Adrenal gland (tissue), 12 donors: ENCODE measurements around the gene SYNPR. TPM values are rescaled to one million over a fixed set of nuclear protein-coding genes. Genes with fewer than 3 reads are reported as not detected.
A peak's percentile ranks its signal among the peaks of the same experiment; 100 is the strongest.

Experiments
- DNase-seq, 7 donors: peaks; one replicate each; pipeline ENCODE4 v3.0.0-alpha.2; 2019 to 2020
- H3K27ac ChIP-seq, 5 donors: fragments of 200-600 bp; sonication (generic) in 4 of 5; 1 replicate in 3 of 5; 2 replicates in 2 of 5; pipeline versions ENCODE4 v1.5.1 to v1.8.0; 2016 to 2020; ENCODE audit warnings: mild to moderate bottlenecking in 1 of 5
- H3K27me3 ChIP-seq: fragments of 200-600 bp; 2 replicates; pipeline ENCODE4 v1.8.0; 2021
- H3K36me3 ChIP-seq, 2 donors: fragments of 200-600 bp; replicated peaks in 1 of 2; 1 replicate in 1 of 2; 2 replicates in 1 of 2; pipeline versions ENCODE4 v1.5.1 to v1.8.0; 2018 to 2022
- H3K4me1 ChIP-seq, 2 donors: fragments of 200-600 bp; replicated peaks in 1 of 2; 1 replicate in 1 of 2; 2 replicates in 1 of 2; pipeline versions ENCODE4 v1.5.1 to v1.8.0; 2018 to 2021
- H3K4me3 ChIP-seq, 4 donors: fragments of 200-600 bp; sonication (generic) in 3 of 4; one replicate each; pipeline ENCODE4 v1.5.1; 2016 to 2018
- H3K9me3 ChIP-seq, 3 donors: fragments of 200-600 bp; sonication (generic) in 1 of 3; replicated peaks in 1 of 3; 1 replicate in 2 of 3; 2 replicates in 1 of 3; pipeline versions ENCODE4 v1.5.1 to v1.8.0; 2016 to 2021
- POLR2A ChIP-seq, 2 donors: fragments of 450-650 bp; IDR thresholded peaks; one replicate each; pipeline ENCODE4 v1.6.1; 2017; ENCODE audit warnings: antibody characterized with exemption in 2 of 2, mild to moderate bottlenecking in 2 of 2, moderate library complexity in 1 of 2
- WGBS, 4 donors: extraction: QIAGEN DNeasy Blood & Tissue Kit in 2 of 4; methylation state at CpG; one replicate each; pipeline versions ENCODE4 v1.1.5 to v1.1.7; 2013 to 2017; 5-methylcytosine and 5-hydroxymethylcytosine counted together
- intact Hi-C, 2 donors: fragments of 100-400 bp; cut with DNase I; formaldehyde crosslinking; loops; one replicate each; pipeline versions ENCODE4 v1.14.1 to v1.15.0; 2022 to 2023
- polyA plus RNA-seq, 3 donors: library from polyadenylated mRNA; stranded (reverse); fragments of 200-250 nt in 2 of 3; fragments of 350-450 nt in 1 of 3; fragmentation: Illumina TruSeq in 1 of 3; extraction: RNeasy Lipid Tissue Mini Kit (QIAGEN cat#74804) in 1 of 3; gene quantifications; one replicate each; pipeline ENCODE4 v1.2.3, GENCODE V29; 2013 to 2014
- total RNA-seq, 9 donors: library from RNA; depleted of rRNA in 4 of 9; stranded (reverse); fragments of >200 nt in 4 of 9; fragments of 120-200 nt in 1 of 9; fragmentation: NEBNext Ultra II Directional in 1 of 9; extraction: Animal tissue kit (Norgen Biotek cat#: 25700) in 1 of 9; gene quantifications; one replicate each; pipeline versions ENCODE4 v1.1.0 to v1.2.4, GENCODE V29; 2013 to 2023
- TF ChIP-seq, protein P1 (sequence below), 6 experiments: fragments of 450-650 bp in 4 of 6; fragments of 200-600 bp in 2 of 6; sonication (generic) in 1 of 6; IDR thresholded peaks; 1 replicate in 5 of 6; 2 replicates in 1 of 6; pipeline versions ENCODE4 v1.5.1 to v1.8.0; 2016 to 2021; ENCODE audit warnings: antibody characterized with exemption in 6 of 6, mild to moderate bottlenecking in 2 of 6, moderate library complexity in 1 of 6
- donor health status: healthy with polysubstance abuse.
- donor health status: Bipolar disorder and iron deficiency.
- donor health status: DM: yes; HTN: yes; CAD: no.
- donor health status: DM: no; HTN: no; CAD: no.
- donor health status: DM: no; HTN: no; CAD: no.
- donor health status: DM: yes; HTN: yes; CAD: no.

Gene SYNPR
- total and polyA plus RNA-seq, 12 donors: 0.03 to 1.4 (median 0.25) TPM; not detected in 7

DNA sequence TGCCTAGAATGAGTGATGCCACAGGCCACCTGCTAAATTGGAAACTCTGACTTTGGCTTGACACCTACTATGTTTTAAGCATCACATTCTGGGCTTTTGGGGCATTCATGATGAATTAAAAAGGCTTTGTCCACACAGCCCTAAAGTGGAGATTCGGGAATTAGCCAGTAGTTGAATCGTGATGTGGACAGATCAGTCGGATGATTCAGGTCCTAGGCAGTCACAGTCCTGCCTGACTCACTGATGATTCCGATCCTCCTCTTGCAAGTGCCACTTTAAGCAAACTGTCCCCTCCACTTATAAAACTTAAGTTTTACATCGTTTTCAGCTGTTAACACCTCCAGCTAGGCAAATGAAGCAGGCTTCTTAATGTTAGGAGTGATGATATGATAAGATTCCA is 75.3 kb downstream of the SYNPR start:
- DNase-seq: peak in 3 of 7 donors; percentile 19 to 40 (median 23)
- TF ChIP-seq, protein P1, sequence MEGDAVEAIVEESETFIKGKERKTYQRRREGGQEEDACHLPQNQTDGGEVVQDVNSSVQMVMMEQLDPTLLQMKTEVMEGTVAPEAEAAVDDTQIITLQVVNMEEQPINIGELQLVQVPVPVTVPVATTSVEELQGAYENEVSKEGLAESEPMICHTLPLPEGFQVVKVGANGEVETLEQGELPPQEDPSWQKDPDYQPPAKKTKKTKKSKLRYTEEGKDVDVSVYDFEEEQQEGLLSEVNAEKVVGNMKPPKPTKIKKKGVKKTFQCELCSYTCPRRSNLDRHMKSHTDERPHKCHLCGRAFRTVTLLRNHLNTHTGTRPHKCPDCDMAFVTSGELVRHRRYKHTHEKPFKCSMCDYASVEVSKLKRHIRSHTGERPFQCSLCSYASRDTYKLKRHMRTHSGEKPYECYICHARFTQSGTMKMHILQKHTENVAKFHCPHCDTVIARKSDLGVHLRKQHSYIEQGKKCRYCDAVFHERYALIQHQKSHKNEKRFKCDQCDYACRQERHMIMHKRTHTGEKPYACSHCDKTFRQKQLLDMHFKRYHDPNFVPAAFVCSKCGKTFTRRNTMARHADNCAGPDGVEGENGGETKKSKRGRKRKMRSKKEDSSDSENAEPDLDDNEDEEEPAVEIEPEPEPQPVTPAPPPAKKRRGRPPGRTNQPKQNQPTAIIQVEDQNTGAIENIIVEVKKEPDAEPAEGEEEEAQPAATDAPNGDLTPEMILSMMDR (IDR thresholded peaks at IDR 0.05): no peak
- TF ChIP-seq POLR2A (IDR thresholded peaks at IDR 0.05): no peak
- intact Hi-C loops: loop anchor here (5.0 kb wide), 2 partner anchors 464 to 644 kb away; partner anchors contain the start of gene C3orf49 (in 1 of the 2)
- H3K36me3 ChIP-seq: no peaks in the 10 kb centered on the region
- H3K9me3 ChIP-seq: no peaks in the 10 kb centered on the region
- H3K27ac ChIP-seq: no peak overlapping the region
- 23 to 57% (median 42%) methylated on average over 5 of the region's 5 CpGs for WGBS, 4 donors
- no peaks in the 10 kb centered on the region for H3K27me3 ChIP-seq
- H3K4me3 ChIP-seq: no peak overlapping the region
- H3K4me1 ChIP-seq: peaks cover 0 to 4% of the 10 kb centered on the region in 2 donors

DNA sequence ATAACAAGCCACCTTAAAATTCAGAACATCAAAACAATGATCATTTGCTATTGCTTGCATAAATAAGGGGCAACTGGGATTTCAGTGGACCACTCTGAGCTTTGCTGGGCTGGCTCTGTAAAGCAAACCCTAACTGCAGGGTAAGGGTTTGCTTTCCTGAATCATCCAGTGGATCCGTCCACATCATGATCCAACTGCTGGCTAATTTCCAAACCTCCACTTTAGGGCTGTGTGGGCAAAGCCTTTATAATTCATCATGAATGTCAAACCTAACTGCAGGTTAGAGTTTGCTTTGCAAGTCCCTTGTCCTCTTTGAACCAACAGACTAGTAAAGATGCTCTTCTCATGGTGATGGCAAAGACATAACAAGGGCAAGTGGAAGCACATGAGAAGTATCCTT is 76.1 kb downstream of the SYNPR start:
- TF ChIP-seq, protein P1 (IDR thresholded peaks at IDR 0.05): no peak
- TF ChIP-seq POLR2A (IDR thresholded peaks at IDR 0.05): no peak
- Histone ChIP-seq H3K9me3 (no peaks in the 10 kb centered on the region), H3K27me3 (no peaks in the 10 kb centered on the region), H3K4me3 (no peak overlapping the region), H3K4me1 (peaks cover 0 to 4% of the 10 kb centered on the region in 2 donors), H3K27ac (no peak overlapping the region), H3K36me3 (no peaks in the 10 kb centered on the region)
- intact Hi-C loops: loop anchor here (5.0 kb wide), 2 partner anchors 463 to 643 kb away; partner anchors contain the start of gene C3orf49 (in 1 of the 2)
- DNase-seq: no peak
- 41 to 67% (median 50%) methylated on average over 1 of the region's 1 CpG for WGBS, 4 donors

DNA sequence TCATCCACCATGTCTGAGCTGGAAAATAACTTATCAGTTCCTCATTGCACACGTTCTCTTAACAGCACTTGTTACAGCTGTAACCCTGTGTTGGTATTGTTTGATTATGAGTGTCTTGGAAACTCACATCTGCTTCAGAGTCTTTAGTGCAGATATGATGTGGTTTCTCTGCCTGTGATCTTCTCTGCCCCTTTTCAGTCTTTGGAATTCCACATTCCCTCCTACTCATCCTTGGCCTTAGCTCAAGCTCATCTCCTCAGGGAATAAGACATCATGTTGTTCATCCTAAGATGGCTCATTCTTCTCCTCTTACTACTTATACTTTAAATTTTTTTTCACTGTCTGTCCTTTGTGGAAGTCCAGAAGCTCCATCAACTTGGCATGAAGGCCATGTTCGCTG is 77.7 kb downstream of the SYNPR start:
- Histone ChIP-seq H3K27ac (no peak overlapping the region), H3K27me3 (no peaks in the 10 kb centered on the region), H3K4me1 (peaks cover 0 to 4% of the 10 kb centered on the region in 2 donors), H3K9me3 (no peaks in the 10 kb centered on the region), H3K36me3 (no peaks in the 10 kb centered on the region), H3K4me3 (no peak overlapping the region)
- TF ChIP-seq POLR2A (IDR thresholded peaks at IDR 0.05): no peak
- DNase-seq: no peak
- WGBS, 4 donors: 62 to 75% (median 63%) methylated on average over 2 of the region's 2 CpGs
- intact Hi-C loops: no loop called here

DNA sequence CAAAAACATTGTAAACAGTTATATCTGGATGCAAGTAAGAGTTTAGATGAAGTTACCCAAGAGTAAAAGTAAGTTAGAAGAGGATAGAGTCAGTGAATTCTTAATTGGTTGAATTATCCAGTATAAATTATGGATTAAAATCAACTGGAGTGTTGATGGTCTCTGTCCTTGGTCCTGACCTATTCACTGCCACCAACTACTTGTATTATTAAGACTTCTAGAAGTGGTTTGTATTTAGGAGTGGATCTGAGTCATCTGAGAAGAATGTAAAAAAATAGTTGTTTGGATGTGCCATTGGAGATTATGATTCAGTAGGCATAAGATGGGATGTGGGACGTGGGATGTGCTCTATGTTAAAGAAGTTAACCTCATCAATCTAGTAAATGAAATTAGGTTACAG is 86.4 kb downstream of the SYNPR start:
- H3K27me3 ChIP-seq: no peaks in the 10 kb centered on the region
- intact Hi-C loops: no loop called here
- H3K27ac ChIP-seq: no peak overlapping the region
- no peaks in the 10 kb centered on the region for H3K9me3 ChIP-seq
- TF ChIP-seq, protein P1 (IDR thresholded peaks at IDR 0.05): no peak
- TF ChIP-seq POLR2A (IDR thresholded peaks at IDR 0.05): no peak
- H3K36me3 ChIP-seq: no peaks in the 10 kb centered on the region
- DNase-seq: no peak
- H3K4me3 ChIP-seq: no peak overlapping the region
- 10 to 20% (median 14%) methylated on average over 1 of the region's 1 CpG for WGBS, 4 donors
- no peaks in the 10 kb centered on the region for H3K4me1 ChIP-seq

DNA sequence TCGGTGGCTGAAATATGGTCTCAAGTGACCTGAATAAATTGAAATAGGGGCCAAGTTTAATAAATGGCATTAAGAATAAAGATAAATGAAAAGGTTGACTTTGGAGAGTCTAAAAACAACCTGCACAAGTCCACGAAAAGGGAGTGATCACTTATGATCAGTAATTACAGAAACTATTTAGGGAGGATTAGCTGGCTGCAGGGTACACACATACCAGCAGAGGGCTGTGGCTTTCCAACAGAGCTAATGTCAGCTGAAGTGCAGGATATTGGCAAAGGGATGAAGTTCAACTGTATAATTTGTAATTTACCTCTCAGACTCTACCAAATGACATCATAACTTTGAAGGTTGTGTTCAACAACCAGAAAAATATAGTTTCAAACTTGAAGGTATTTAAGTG is 86.8 kb downstream of the SYNPR start:
- 57 to 67% (median 61%) methylated on average over 2 of the region's 2 CpGs for WGBS, 4 donors
- intact Hi-C loops: no loop called here
- Histone ChIP-seq H3K27me3 (no peaks in the 10 kb centered on the region), H3K4me3 (no peak overlapping the region), H3K27ac (no peak overlapping the region), H3K4me1 (no peaks in the 10 kb centered on the region), H3K36me3 (no peaks in the 10 kb centered on the region), H3K9me3 (no peaks in the 10 kb centered on the region)
- TF ChIP-seq POLR2A (IDR thresholded peaks at IDR 0.05): no peak
- TF ChIP-seq, protein P1 (IDR thresholded peaks at IDR 0.05): peak in 2 of 6 experiments; percentile 9 to 25
- DNase-seq: no peak
